KMS-11 (cell line): ENCODE measurements around the gene RUNX1.

Source experiments
- H2AFZ ChIP-seq: fragments of 200-600 bp; sonication (generic); 2 replicates; pipeline ENCODE4 v1.6.1; 2016; ENCODE audit warnings: antibody characterized with exemption, mixed run types, low read depth
- H3K27ac ChIP-seq: fragments of 200-600 bp; sonication (generic); 2 replicates; pipeline ENCODE4 v1.6.1; 2016; ENCODE audit warnings: mild to moderate bottlenecking, mixed run types
- H3K27me3 ChIP-seq: fragments of 200-600 bp; sonication (generic); 2 replicates; pipeline ENCODE4 v1.6.1; 2017; ENCODE audit warnings: mild to moderate bottlenecking, low read depth, mixed run types, moderate library complexity; ENCODE audit not compliant: insufficient read depth
- H3K36me3 ChIP-seq: fragments of 200-600 bp; sonication (generic); 2 replicates; pipeline ENCODE4 v1.6.1; 2017; ENCODE audit warnings: mild to moderate bottlenecking, mixed run types; ENCODE audit not compliant: insufficient read depth
- H3K4me1 ChIP-seq: fragments of 200-600 bp; sonication (generic); 2 replicates; pipeline ENCODE4 v1.6.1; 2016; ENCODE audit warnings: mild to moderate bottlenecking, low read depth, mixed run types; ENCODE audit not compliant: poor library complexity, severe bottlenecking
- H3K4me2 ChIP-seq: fragments of 200-600 bp; sonication (generic); 2 replicates; pipeline ENCODE4 v1.7.0; 2016; ENCODE audit warnings: mild to moderate bottlenecking, mixed run types
- H3K4me3 ChIP-seq: fragments of 200-600 bp; sonication (generic); IDR thresholded peaks from 2 replicates; pipeline ENCODE4 v1.6.1; 2017; ENCODE audit warnings: low read depth, low read length, mixed read lengths; ENCODE audit not compliant: insufficient read depth
- H3K79me2 ChIP-seq: fragments of 200-600 bp; sonication (generic); 2 replicates; pipeline ENCODE4 v1.6.1; 2016; ENCODE audit warnings: low read depth, mixed run types; ENCODE audit not compliant: insufficient read depth
- H3K9ac ChIP-seq: fragments of 200-600 bp; sonication (generic); 2 replicates; pipeline ENCODE4 v1.6.1; 2016; ENCODE audit warnings: mild to moderate bottlenecking, mixed run types
- H4K20me1 ChIP-seq: fragments of 200-600 bp; sonication (generic); 2 replicates; pipeline ENCODE4 v1.6.1; 2016; ENCODE audit warnings: mild to moderate bottlenecking, mixed run types; ENCODE audit not compliant: insufficient read depth
- CTCF ChIP-seq: fragments of 200-600 bp; sonication (generic); conservative IDR thresholded peaks from 2 replicates; pipeline ENCODE4 v1.6.1; 2017; ENCODE audit warnings: low read depth, mild to moderate bottlenecking, antibody characterized with exemption, low read length, moderate library complexity, mixed read lengths

RUNX1 gene

DNA sequence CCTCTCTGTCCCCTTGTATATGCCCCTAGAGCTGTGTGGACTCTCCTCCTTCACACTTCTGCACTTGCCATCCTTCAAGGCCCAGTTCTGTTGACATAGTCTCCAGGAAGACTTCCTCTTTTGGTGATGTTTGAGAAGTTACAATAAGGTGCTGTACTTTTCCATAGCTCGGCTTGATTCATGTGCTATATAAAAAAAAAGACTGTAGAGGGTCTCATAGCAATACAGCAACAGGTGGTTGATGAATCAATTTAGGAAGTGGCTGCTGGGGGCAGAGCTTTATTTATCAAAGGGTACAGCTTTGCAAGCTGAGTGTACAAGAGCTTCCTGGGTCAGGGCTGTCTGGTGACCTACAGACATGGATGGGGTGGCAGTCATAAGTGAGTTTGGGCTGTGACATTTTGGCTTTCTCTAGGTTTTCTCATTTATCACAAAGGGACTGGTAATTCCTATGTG is 102.7 kb downstream of the RUNX1 start:
- H3K79me2 ChIP-seq: no peaks in the 10 kb centered on the region
- no peaks in the 10 kb centered on the region for H4K20me1 ChIP-seq

GRCh38 chr21:34945288-34945687 is 103.8 kb downstream of the RUNX1 start:
- Histone ChIP-seq H3K4me3 (no peak overlapping the region), H3K27ac (no peak overlapping the region), H3K4me2 (no peak overlapping the region), H3K79me2 (no peaks in the 10 kb centered on the region), H2AFZ (no peak overlapping the region), H3K36me3 (no peaks in the 10 kb centered on the region), H3K9ac (no peak overlapping the region), H4K20me1 (no peaks in the 10 kb centered on the region), H3K4me1 (no peaks in the 10 kb centered on the region), H3K27me3 (peaks cover 3% of the 10 kb centered on the region; the same call in 1 of the 2 replicates)
- TF ChIP-seq CTCF: no peak

More for the DNA sequence above, 102.7 kb downstream of the RUNX1 start:
- Histone ChIP-seq H3K27ac (no peak overlapping the region), H3K9ac (no peak overlapping the region), H3K27me3 (peaks cover 3% of the 10 kb centered on the region; the same call in 1 of the 2 replicates), H3K36me3 (no peaks in the 10 kb centered on the region), H3K4me1 (no peaks in the 10 kb centered on the region), H2AFZ (no peak overlapping the region), H3K4me3 (no peak overlapping the region), H3K4me2 (no peak overlapping the region)
- TF ChIP-seq CTCF: no peak

GRCh38 chr21:34944015-34944755 is 104.9 kb downstream of the RUNX1 start:
- H3K27me3 ChIP-seq: peaks cover 3% of the 10 kb centered on the region; the same call in 1 of the 2 replicates

GRCh38 chr21:34942911-34943310 is 106.2 kb downstream of the RUNX1 start:
- Histone ChIP-seq H4K20me1 (no peaks in the 10 kb centered on the region), H3K4me1 (no peaks in the 10 kb centered on the region), H3K79me2 (no peaks in the 10 kb centered on the region), H3K4me3 (no peak overlapping the region), H3K9ac (no peak overlapping the region), H2AFZ (no peak overlapping the region), H3K27ac (no peak overlapping the region), H3K27me3 (peaks cover 3% of the 10 kb centered on the region; the same call in 1 of the 2 replicates), H3K4me2 (no peak overlapping the region), H3K36me3 (no peaks in the 10 kb centered on the region)
- TF ChIP-seq CTCF: no peak

More at GRCh38 chr21:34944015-34944755, 104.9 kb downstream of the RUNX1 start:
- Histone ChIP-seq H3K36me3 (no peaks in the 10 kb centered on the region), H2AFZ (no peak overlapping the region), H3K9ac (no peak overlapping the region), H3K4me1 (no peaks in the 10 kb centered on the region), H3K79me2 (no peaks in the 10 kb centered on the region), H3K4me2 (no peak overlapping the region), H3K27ac (no peak overlapping the region), H3K4me3 (no peak overlapping the region), H4K20me1 (no peaks in the 10 kb centered on the region)
- no peak for TF ChIP-seq CTCF
